ENCODE data around the gene ZFP36L2.
"Not testable (repeated sequence)": the region's sequence is repeated elsewhere in the genome, so short reads cannot be mapped to it uniquely, and the experiment has no call there.

ZFP36L2 gene

GRCh38 chr2:43190311-43191052 is 35.9 kb downstream of the ZFP36L2 start:
- H3K9ac ChIP-seq (ENCODE audit: low read length): no peak overlapping the region
- H3K36me3 ChIP-seq (replicated peaks; ENCODE audit: low read depth, low read length): no peaks in the 10 kb centered on the region
- no peak overlapping the region for H3K4me2 ChIP-seq (ENCODE audit: low read length)
- H3K4me1 ChIP-seq (ENCODE audit: low read length): peaks cover 36% of the 10 kb centered on the region
- H2AFZ ChIP-seq (ENCODE audit: low read depth, low read length): no peak overlapping the region
- H3K4me3 ChIP-seq (ENCODE audit: low read length): no peak overlapping the region
- H3K79me2 ChIP-seq (ENCODE audit: low read length): no peaks in the 10 kb centered on the region
- no peak for TF ChIP-seq CTCF (IDR thresholded peaks at IDR 0.05; ENCODE audit: low read depth, low read length)
- TF ChIP-seq EZH2phosphoT487 (IDR thresholded peaks at IDR 0.05; ENCODE audit: low read depth): no peak
- H3K9me3 ChIP-seq (ENCODE audit: insufficient read depth, low read length): no peaks in the 10 kb centered on the region
- no peak overlapping the region for H3K27ac ChIP-seq (ENCODE audit: low read length)
- H3K27me3 ChIP-seq (ENCODE audit: low read depth, low read length): no peaks in the 10 kb centered on the region
- no peaks in the 10 kb centered on the region for H4K20me1 ChIP-seq (ENCODE audit: insufficient read depth, low read length)

DNA sequence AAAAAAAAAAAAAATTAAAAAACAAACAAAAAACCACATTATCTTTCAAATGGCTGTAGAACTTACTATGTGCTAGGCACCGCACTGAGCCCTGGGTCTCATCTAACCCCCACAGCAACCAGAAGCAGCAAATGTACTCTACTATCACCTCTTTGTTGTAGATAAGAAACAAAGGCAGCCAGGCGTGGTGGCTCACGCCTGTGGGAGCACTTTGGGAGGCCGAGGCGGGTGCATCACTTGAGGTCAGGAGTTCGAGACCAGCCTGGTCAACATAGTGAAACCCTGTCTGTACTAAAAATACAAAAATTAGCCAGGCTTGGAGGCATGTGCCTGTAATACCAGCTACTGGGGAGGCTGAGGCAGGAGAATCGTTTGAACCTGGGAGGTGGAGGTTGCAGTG is 36.5 kb downstream of the ZFP36L2 start:
- not testable (repeated sequence) for H3K27ac ChIP-seq (ENCODE audit: low read length); H3K4me3 ChIP-seq (ENCODE audit: low read length); H2AFZ ChIP-seq (ENCODE audit: low read depth, low read length); H3K36me3 ChIP-seq (replicated peaks; ENCODE audit: low read depth, low read length); H3K4me2 ChIP-seq (ENCODE audit: low read length); H3K9me3 ChIP-seq (ENCODE audit: insufficient read depth, low read length); H3K27me3 ChIP-seq (ENCODE audit: low read depth, low read length); H3K9ac ChIP-seq (ENCODE audit: low read length); H3K79me2 ChIP-seq (ENCODE audit: low read length); H4K20me1 ChIP-seq (ENCODE audit: insufficient read depth, low read length)
- peaks cover 31% of the 10 kb centered on the region for H3K4me1 ChIP-seq (ENCODE audit: low read length)

DNA sequence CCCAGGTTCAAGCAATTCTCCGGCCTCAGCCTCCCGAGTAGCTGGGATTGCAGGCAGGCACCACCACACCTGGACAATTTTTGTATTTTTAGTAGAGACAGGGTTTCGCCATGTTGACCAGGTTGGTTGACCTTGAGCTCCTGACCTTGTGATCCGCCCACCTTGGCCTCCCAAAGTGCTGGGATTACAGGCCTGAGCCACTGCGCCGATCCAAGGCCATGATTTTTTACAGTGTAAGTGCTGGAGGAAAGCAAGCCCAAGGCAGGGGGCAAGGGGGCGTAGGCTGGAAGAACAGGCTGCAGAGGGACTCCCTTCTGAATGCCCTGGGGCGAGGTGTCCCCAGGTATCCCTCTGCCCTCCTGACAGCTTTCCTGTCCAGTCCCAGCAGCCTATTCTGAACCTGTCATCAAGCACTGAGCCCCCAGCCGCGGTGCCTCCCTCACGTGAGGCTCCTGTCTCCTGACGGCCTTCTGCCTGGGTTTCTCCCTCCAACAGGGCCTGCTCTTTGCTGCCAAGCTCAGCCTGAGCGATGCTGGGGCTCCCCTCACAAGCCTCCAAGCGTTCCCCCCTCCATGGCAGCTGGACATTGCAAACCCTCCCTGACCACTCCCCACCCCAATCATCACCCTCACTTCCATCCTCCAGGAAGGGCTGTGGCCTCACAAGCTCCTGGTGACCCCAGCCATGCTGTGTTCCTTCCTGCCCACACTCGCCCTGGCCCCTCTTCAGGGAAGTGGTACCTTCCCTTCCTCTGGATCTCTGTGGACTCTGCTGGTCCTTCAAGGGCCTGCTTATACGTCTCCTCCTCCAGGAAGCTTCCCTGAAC is 37.6 kb downstream of the ZFP36L2 start:
- Histone ChIP-seq H3K36me3 (replicated peaks; ENCODE audit: low read depth, low read length) (no peaks in the 10 kb centered on the region), H3K9ac (ENCODE audit: low read length) (no peak overlapping the region), H3K4me1 (ENCODE audit: low read length) (peaks cover 21% of the 10 kb centered on the region), H3K79me2 (ENCODE audit: low read length) (no peaks in the 10 kb centered on the region), H3K4me3 (ENCODE audit: low read length) (no peak overlapping the region), H3K9me3 (ENCODE audit: insufficient read depth, low read length) (no peaks in the 10 kb centered on the region), H4K20me1 (ENCODE audit: insufficient read depth, low read length) (no peaks in the 10 kb centered on the region), H3K4me2 (ENCODE audit: low read length) (no peak overlapping the region), H3K27me3 (ENCODE audit: low read depth, low read length) (no peaks in the 10 kb centered on the region), H2AFZ (ENCODE audit: low read depth, low read length) (no peak overlapping the region), H3K27ac (ENCODE audit: low read length) (no peak overlapping the region)
- TF ChIP-seq EZH2phosphoT487 (IDR thresholded peaks at IDR 0.05; ENCODE audit: low read depth) (no peak), CTCF (IDR thresholded peaks at IDR 0.05; ENCODE audit: low read depth, low read length) (no peak)

- Histone ChIP-seq H3K79me2 (ENCODE audit: low read length) (no peaks in the 10 kb centered on the region), H4K20me1 (ENCODE audit: insufficient read depth, low read length) (no peaks in the 10 kb centered on the region), H3K4me1 (ENCODE audit: low read length) (peaks cover 3% of the 10 kb centered on the region), H3K9ac (ENCODE audit: low read length) (no peak overlapping the region), H3K27me3 (ENCODE audit: low read depth, low read length) (no peaks in the 10 kb centered on the region), H3K36me3 (replicated peaks; ENCODE audit: low read depth, low read length) (no peaks in the 10 kb centered on the region), H3K4me2 (ENCODE audit: low read length) (no peak overlapping the region), H3K4me3 (ENCODE audit: low read length) (no peak overlapping the region), H2AFZ (ENCODE audit: low read depth, low read length) (no peak overlapping the region), H3K9me3 (ENCODE audit: insufficient read depth, low read length) (no peaks in the 10 kb centered on the region), H3K27ac (ENCODE audit: low read length) (no peak overlapping the region)
- TF ChIP-seq CTCF (IDR thresholded peaks at IDR 0.05; ENCODE audit: low read depth, low read length) (no peak), EZH2phosphoT487 (IDR thresholded peaks at IDR 0.05; ENCODE audit: low read depth) (no peak)
Measured at GRCh38 chr2:43186679-43187374, 39.6 kb downstream of the ZFP36L2 start.

Data from OCI-LY3 (cell line).